IMR-90 (cell line): Measurements from ENCODE around the gene TTC21A. TPM values are rescaled to one million over a fixed set of nuclear protein-coding genes. Genes with fewer than 3 reads are reported as not detected.

Source experiments
- ATAC-seq: fragments of 200-7000 bp; cut with Tn5 transposase; 2 replicates; pipeline ENCODE4 v1.9.1; 2020; ENCODE audit warnings: low read depth, mild to moderate bottlenecking, moderate library complexity
- BruUV-seq: library from RNA; stranded (reverse); fragments of 400-500 nt; replicated peaks from 2 replicates; lab custom pipeline; 2021; lab: Mats Ljungman, UMichigan
- CTCF ChIA-PET: fragments of 300-600 bp; formaldehyde crosslinking; extraction: SDS; loops from one replicate; lab custom pipeline; 2021; ENCODE audit warnings: antibody characterized with exemption; lab: Yijun Ruan, JAX
- POLR2A ChIA-PET: fragments of 300-600 bp; sonication (Branson Sonifier 250); formaldehyde crosslinking; loops from one replicate; lab custom pipeline; 2022; ENCODE audit warnings: antibody characterized with exemption; ENCODE audit not compliant: unreplicated experiment; lab: Charles Lee
- DNase-seq: peaks from one replicate; pipeline ENCODE4 v3.0.0; 2013
- H2AFZ ChIP-seq: replicated peaks from 2 replicates; pipeline ENCODE3; 2013; ENCODE audit warnings: low read length, mild to moderate bottlenecking; ENCODE audit not compliant: poor library complexity
- H2AK5ac ChIP-seq: 2 replicates; pipeline ENCODE4 v1.6.1; 2013; ENCODE audit warnings: low read depth, low read length, inconsistent platforms
- H2AK9ac ChIP-seq: replicated peaks from 2 replicates; pipeline ENCODE3; 2013; ENCODE audit warnings: mild to moderate bottlenecking, low read depth, low read length, moderate library complexity; ENCODE audit not compliant: poor library complexity
- H2BK120ac ChIP-seq: 2 replicates; pipeline ENCODE4 v1.6.1; 2013; ENCODE audit warnings: low read depth, low read length, inconsistent platforms
- H2BK15ac ChIP-seq: 3 replicates; pipeline ENCODE4 v1.6.1; 2013; ENCODE audit warnings: low read depth, low read length, inconsistent platforms
- H2BK20ac ChIP-seq: 2 replicates; pipeline ENCODE4 v1.6.1; 2013; ENCODE audit warnings: low read depth, mild to moderate bottlenecking, inconsistent platforms, low read length, moderate library complexity
- H2BK5ac ChIP-seq: 2 replicates; pipeline ENCODE4 v1.6.1; 2013; ENCODE audit warnings: mild to moderate bottlenecking, low read depth, low read length, inconsistent platforms; ENCODE audit not compliant: poor library complexity, severe bottlenecking
- H3K14ac ChIP-seq: replicated peaks from 2 replicates; pipeline ENCODE4 v1.6.1; 2013; ENCODE audit warnings: low read depth, low read length, inconsistent platforms
- H3K18ac ChIP-seq: 2 replicates; pipeline ENCODE4 v1.6.1; 2013; ENCODE audit warnings: low read depth, low read length, control low read depth
- H3K23ac ChIP-seq: 2 replicates; pipeline ENCODE4 v1.6.1; 2013; ENCODE audit warnings: low read depth, low read length, inconsistent platforms
- H3K27ac ChIP-seq: 2 replicates; pipeline ENCODE4 v1.5.1; 2013; ENCODE audit warnings: mild to moderate bottlenecking, control low read depth, low read length; ENCODE audit not compliant: insufficient read depth
- H3K27me3 ChIP-seq: 2 replicates; pipeline ENCODE4 v1.6.1; 2013; ENCODE audit warnings: low read length; ENCODE audit not compliant: control insufficient read depth, insufficient read depth
- H3K36me3 ChIP-seq: 2 replicates; pipeline ENCODE4 v1.6.1; 2013; ENCODE audit warnings: low read length, mixed read lengths; ENCODE audit not compliant: control insufficient read depth, insufficient read depth
- H3K4ac ChIP-seq: 2 replicates; pipeline ENCODE4 v1.6.1; 2013; ENCODE audit warnings: low read depth, low read length, inconsistent platforms
- H3K4me1 ChIP-seq: 2 replicates; pipeline ENCODE4 v1.6.1; 2013; ENCODE audit warnings: low read length, mixed read lengths; ENCODE audit not compliant: control insufficient read depth, insufficient read depth
- H3K4me2 ChIP-seq: 2 replicates; pipeline ENCODE4 v1.6.1; 2013; ENCODE audit warnings: low read depth, mild to moderate bottlenecking, control low read depth, low read length, moderate library complexity
- H3K4me3 ChIP-seq: 2 replicates; pipeline ENCODE4 v1.5.1; 2013; ENCODE audit warnings: low read depth, mild to moderate bottlenecking, control low read depth, low read length, moderate library complexity; ENCODE audit not compliant: insufficient read depth
- H3K56ac ChIP-seq: 2 replicates; pipeline ENCODE4 v1.6.1; 2013; ENCODE audit warnings: low read length, inconsistent platforms; ENCODE audit not compliant: insufficient read depth; ENCODE audit errors: extremely low read depth
- H3K79me1 ChIP-seq, 2 experiments: 2 replicates each; pipeline ENCODE4 v1.6.1; 2013; ENCODE audit warnings: low read length in 2 of 2, inconsistent platforms in 1 of 2, low read depth in 1 of 2
- H3K9ac ChIP-seq: 2 replicates; pipeline ENCODE4 v1.6.1; 2013; ENCODE audit warnings: low read depth, low read length, control low read depth
- H3K9me1 ChIP-seq: 2 replicates; pipeline ENCODE4 v1.6.1; 2013; ENCODE audit warnings: low read length, inconsistent platforms; ENCODE audit not compliant: insufficient read depth
- H3K9me3 ChIP-seq: 2 replicates; pipeline ENCODE4 v1.6.1; 2013; ENCODE audit warnings: low read length; ENCODE audit not compliant: control insufficient read depth, insufficient read depth
- H4K20me1 ChIP-seq: 2 replicates; pipeline ENCODE4 v1.6.1; 2013; ENCODE audit warnings: low read length, inconsistent platforms; ENCODE audit not compliant: insufficient read depth
- H4K5ac ChIP-seq: 2 replicates; pipeline ENCODE4 v1.6.1; 2013; ENCODE audit warnings: mild to moderate bottlenecking, low read depth, low read length, control low read depth
- H4K8ac ChIP-seq, 2 experiments: 2 replicates each; pipeline ENCODE4 v1.6.1; 2013; ENCODE audit warnings: low read depth in 2 of 2, low read length in 2 of 2, control low read depth in 1 of 2, inconsistent platforms in 1 of 2
- H4K91ac ChIP-seq: 2 replicates; pipeline ENCODE4 v1.6.1; 2013; ENCODE audit warnings: low read depth, low read length, inconsistent platforms; ENCODE audit not compliant: insufficient read depth
- BHLHE40 ChIP-seq: fragments of 150-350 bp; IDR thresholded peaks from 2 replicates; pipeline ENCODE4 v1.6.1; 2016; ENCODE audit warnings: mild to moderate bottlenecking, low read depth, low read length
- NFE2L2 ChIP-seq: fragments of 150-350 bp; IDR thresholded peaks from 2 replicates; pipeline ENCODE4 v1.6.1; 2016; ENCODE audit warnings: low read depth, mild to moderate bottlenecking, low read length
- WGBS, 2 experiments: methylation state at CpG; one replicate each; pipeline versions ENCODE4 v1.1.5 to v1.1.7; 2013; ENCODE audit warnings: missing lambda C conversion rate in 2 of 2; ENCODE audit not compliant: insufficient read length in 1 of 2; ENCODE audit errors: extremely low coverage in 2 of 2; 5-methylcytosine and 5-hydroxymethylcytosine counted together
- dilution Hi-C: fragments of 300-500 bp; cut with HindIII; formaldehyde crosslinking; loops from one replicate; pipeline ENCODE4 v1.14.3; 2018; ENCODE audit warnings: low sequenced_read_pairs; ENCODE audit not compliant: unreplicated experiment
- in situ Hi-C: fragments of 300-500 bp; cut with MboI; formaldehyde crosslinking; loops from 3 replicates; pipeline ENCODE4 v1.14.3; 2019; ENCODE audit warnings: low sequenced_read_pairs, inconsistent platforms, mixed read lengths
- intact Hi-C: fragments of 100-400 bp; cut with micrococcal nuclease; formaldehyde crosslinking; loops from 2 replicates; pipeline ENCODE4 v1.10.0; 2022
- polyA plus RNA-seq, 3 experiments: library from polyadenylated mRNA; depleted of rRNA; stranded (reverse); fragments of >200 nt; gene quantifications; 2 replicates each; pipeline ENCODE4 v1.2.3, GENCODE V29; 2012; ENCODE audit warnings: low replicate concordance in 1 of 3
- total RNA-seq: library from RNA; depleted of rRNA; stranded (reverse); fragments of >200 nt; gene quantifications from 2 replicates; pipeline ENCODE4 v1.2.3, GENCODE V29; 2012

Gene TTC21A
- total and polyA plus RNA-seq, 2 of the 4 experiments (the other 2 are of a cell fraction): 0.90 to 1.8 TPM

GRCh38 chr3:39118931-39119660 lies 11.6 kb downstream of the TTC21A start:
- in situ Hi-C loops: no loop called here
- ATAC-seq: no peak

More at GRCh38 chr3:39118931-39119660, 11.6 kb downstream of the TTC21A start:
- no peak overlapping the region for H4K8ac ChIP-seq
- no peak overlapping the region for H4K5ac ChIP-seq
- H2AK5ac ChIP-seq: no peak overlapping the region
- POLR2A ChIA-PET: interaction anchor here (0.8 kb wide), 1 partner anchor 15 kb away, joined by 3 read pairs; no protein-coding TSS in a partner anchor
- H2BK15ac ChIP-seq: no peak overlapping the region
- BruUV-seq: no TSS peak
- WGBS, 2 experiments: 14% methylated on average over 1 of the region's 5 CpGs; no CpG with 5 or more reads in 1 of the 2 experiments
- no peak overlapping the region for H2BK5ac ChIP-seq
- no peaks in the 10 kb centered on the region for H3K79me1 ChIP-seq
- H2BK20ac ChIP-seq: no peak overlapping the region
- H3K27me3 ChIP-seq: no peaks in the 10 kb centered on the region
- no peak overlapping the region for H3K14ac ChIP-seq
- no peak overlapping the region for H3K4ac ChIP-seq
- no peaks in the 10 kb centered on the region for H3K9me3 ChIP-seq
- CTCF ChIA-PET: interaction anchor here (0.8 to 1.0 kb wide), 2 partner anchors 119 to 169 kb away, joined by 3 read pairs; no protein-coding TSS in a partner anchor
- no peaks in the 10 kb centered on the region for H3K4me1 ChIP-seq
- H3K18ac ChIP-seq: no peak overlapping the region
- no peak overlapping the region for H3K27ac ChIP-seq
- TF ChIP-seq NFE2L2 (no peak), BHLHE40 (no peak)
- H2BK120ac ChIP-seq: no peak overlapping the region
- no peak overlapping the region for H3K56ac ChIP-seq
- no peak overlapping the region for H3K9ac ChIP-seq
- H3K4me2 ChIP-seq: no peak overlapping the region
- no peaks in the 10 kb centered on the region for H3K9me1 ChIP-seq
- H2AFZ ChIP-seq: no peak overlapping the region
- intact Hi-C loops (no loop called here), dilution Hi-C loops (no loop called here)
- no peak overlapping the region for H3K23ac ChIP-seq
- no peak overlapping the region for H4K91ac ChIP-seq
- DNase-seq: no peak
- H4K20me1 ChIP-seq: no peaks in the 10 kb centered on the region
- H3K4me3 ChIP-seq: no peak overlapping the region
- peak overlapping the region; percentile 39 for H2AK9ac ChIP-seq
- H3K36me3 ChIP-seq: no peaks in the 10 kb centered on the region; the same call in 1 of the 2 replicates
